NCI-H2171 (cell line): Measurements from ENCODE around the gene SSTR1.

Source experiments
- DNase-seq: peaks from one replicate; lab custom pipeline; 2025; lab: John Stamatoyannopoulos, UW

Gene SSTR1

GRCh38 chr14:38238332-38238731 lies 30.6 kb downstream of the SSTR1 start:
- DNase-seq: no peak

DNA sequence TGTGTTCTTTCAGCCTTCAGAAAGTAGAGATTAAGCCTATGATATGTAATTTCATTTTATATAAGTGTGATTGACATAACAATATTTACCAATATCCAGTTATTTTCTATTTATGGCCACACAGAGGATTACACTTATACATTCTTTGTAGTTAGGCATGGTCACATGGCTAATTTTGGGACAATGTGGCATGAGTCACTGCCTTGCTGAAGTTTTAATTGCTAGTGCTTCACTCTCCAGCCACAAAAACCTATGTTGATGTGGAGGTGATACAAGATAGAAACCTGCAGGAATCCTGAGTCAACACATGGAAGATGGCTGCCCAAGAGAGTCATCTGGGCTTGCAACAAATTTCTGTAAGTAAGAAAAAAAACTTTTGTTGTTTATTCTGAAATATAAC lies 31.2 kb downstream of the SSTR1 start:
- no peak for DNase-seq

DNA sequence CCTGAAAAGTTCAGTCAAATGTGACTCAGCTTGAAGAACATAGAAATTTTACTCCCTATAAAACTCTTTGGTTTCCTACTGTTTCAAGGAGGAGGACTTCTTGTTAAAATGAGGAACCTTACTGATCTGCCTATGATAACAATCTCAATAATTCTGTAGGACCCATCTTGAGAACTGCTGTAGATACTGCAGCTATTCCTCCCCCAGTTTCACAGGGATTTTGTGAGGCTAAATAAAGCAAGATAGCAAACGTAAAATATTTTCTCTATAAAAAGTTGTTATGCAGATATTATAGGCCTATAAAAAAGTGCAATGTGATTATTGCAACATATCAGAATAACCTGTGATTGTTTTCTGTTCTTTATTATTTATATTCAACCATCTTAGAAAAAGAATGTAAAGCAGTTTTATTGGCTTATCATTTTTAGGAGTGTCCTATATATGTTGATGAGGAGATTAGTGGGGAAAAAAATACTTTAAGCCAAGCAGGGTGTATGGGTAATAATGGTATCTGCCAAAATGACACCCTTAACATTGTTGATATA lies 36.1 kb downstream of the SSTR1 start:
- no peak for DNase-seq

DNA sequence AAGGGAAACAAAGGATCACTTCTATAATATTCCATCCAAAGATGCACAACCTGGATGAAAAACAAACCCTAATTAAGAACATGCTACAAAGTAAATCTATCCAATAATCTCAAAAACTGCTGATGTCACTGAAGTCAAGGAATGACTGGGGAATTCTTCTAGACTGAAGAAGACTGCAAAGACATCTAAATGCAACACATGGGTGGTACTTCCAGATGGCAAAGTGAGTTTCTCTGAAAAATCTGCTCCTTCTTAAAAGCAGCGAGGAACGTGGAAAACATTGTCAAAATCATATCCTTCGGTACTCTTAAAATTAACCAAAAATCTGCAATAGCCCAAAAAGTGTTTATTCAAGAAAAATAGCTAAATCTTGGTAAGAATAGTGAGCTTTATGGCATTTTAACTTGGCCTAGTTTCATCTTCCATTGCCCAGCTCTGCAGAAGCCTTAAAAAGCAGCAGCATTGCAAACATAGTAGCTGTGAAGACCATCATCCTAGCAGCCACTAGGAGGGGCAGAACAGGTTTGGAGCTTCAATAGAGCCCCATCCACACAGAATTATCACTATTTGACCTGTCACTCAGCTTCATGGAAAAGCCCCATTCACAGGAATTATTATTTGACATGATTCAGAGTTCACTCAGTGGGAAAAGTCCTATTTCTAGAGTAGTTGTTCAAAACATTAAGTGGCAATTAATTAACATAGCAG lies 40.8 kb downstream of the SSTR1 start:
- no peak for DNase-seq

- DNase-seq: no peak
Observed at GRCh38 chr14:38250331-38250730, 42.6 kb downstream of the SSTR1 start.

DNA sequence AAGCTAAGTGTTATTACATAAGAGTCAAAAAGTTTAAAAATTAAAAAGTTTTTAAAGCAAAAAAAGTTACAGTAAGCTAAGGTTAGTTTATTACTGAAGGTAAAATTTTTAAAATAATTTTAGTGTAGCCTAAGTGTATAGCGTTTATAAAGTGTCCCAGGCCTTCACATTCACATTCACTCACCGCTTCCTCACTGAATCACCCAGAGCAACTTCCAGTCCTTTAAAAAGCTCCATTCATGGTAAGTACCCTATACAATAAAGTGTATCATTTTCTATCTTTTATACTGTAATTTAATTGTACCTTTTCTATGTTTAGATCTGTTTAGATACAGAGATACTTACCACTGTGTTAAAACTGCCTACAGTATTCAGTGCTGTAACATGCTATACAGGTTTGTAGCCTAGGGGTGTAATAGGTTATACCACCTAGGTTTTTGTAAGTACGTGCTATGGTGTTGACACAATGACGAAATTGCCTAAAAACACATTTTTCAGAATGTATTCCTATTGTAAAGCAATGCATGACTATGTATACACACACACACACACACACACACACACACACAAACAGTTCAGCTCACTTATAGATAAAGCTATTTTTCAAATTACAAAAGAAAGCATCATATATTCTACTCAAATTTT lies 44.5 kb downstream of the SSTR1 start:
- DNase-seq: no peak

GRCh38 chr14:38253676-38254075 lies 46.0 kb downstream of the SSTR1 start:
- DNase-seq: no peak

- DNase-seq: no peak
Observed at GRCh38 chr14:38254571-38255407, 47.1 kb downstream of the SSTR1 start.

- DNase-seq: no peak
Observed at GRCh38 chr14:38255408-38255672, 47.6 kb downstream of the SSTR1 start.

DNA sequence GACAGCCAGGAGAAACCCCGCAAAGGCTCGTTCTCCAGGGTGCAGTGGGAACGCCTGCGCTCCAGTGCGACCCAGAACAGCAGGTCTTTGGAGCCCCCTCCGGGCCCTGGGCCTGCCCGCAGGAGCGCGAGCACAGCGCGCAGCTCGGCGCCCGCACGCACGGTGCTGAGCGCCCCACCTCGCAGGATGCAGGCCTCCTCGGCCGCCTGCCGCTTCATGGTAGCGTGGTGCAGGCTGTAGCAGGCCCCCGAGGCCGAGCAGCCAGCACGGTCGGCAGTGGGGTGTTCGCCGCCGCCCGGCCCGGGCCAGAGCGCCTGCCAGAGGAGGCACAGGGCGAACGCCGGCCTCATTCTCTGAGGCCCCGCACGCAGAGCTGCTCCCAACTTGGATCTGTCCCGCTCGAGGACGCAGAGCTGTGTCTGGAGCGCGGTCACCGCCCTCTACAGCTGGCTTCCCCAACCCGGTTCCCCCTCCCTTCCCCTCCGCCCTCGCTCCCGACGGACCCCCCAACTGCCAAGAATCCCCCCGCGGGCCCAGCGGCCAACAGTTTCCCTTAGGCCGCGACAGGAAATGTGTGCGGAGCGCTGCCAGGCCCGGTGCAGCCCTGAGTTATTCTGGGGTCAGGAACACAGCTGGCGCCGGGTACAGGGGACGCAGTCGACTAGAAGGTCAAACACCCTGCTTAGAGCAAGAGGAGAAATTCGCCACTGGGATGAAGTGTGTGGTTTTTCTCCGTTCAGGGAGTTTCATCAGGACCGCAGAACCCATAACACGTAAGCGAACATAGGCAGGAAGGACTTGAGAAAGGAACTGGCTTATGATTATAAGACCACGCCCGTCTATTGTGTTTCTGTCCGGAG lies 48.2 kb downstream of the SSTR1 start, which contains the start of gene CLEC14A:
Gene CLEC14A (minus strand): TSS at position 421 of the 860 bp plus-strand sequence. CDS start 71 bp downstream, at position 350.
- no peak for DNase-seq

DNA sequence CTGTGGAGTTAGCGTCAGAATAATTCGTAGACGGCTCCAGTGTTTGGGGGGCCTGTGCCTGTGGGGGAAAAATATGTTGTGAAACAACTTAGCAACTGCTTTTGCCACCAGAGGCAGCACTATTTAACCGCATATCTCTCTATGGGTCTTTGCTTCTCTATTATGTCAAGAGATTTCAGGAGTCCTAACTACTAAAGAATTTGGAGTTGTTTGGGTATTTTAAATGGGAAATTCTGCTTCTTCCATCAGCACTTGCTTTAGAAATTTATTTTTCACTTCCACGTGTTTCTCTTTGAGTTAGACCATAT lies 48.8 kb downstream of the SSTR1 start:
- no peak for DNase-seq

DNA sequence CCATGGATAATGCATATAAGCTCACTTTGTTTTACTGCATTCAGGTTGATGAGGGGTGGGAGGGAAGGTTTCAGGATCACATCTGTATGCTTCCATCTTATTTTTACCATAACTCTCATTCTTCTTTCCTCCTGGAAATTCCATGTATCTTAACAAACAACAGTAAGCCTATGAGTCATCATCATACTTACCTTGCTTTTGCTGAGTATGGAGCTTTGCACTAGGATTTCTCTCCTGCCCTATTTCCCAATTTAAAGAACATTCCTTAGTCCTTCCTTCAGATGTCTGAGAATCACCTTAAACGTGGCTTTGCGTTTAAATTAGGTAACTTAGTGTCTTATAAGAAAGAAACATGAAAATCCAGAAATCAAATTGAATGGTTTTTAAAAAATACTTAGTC lies 49.8 kb downstream of the SSTR1 start:
- no peak for DNase-seq

- no peak for DNase-seq
Observed at GRCh38 chr14:38261620-38262019, 53.9 kb downstream of the SSTR1 start.
